ENCODE data around the gene THSD7A. TPM values are rescaled to one million over a fixed set of nuclear protein-coding genes. Genes with fewer than 3 reads are reported as not detected.

The THSD7A gene
- total and polyA plus RNA-seq, 2 donors from 2014 or later: 5.1 to 24.3 TPM

GRCh38 chr7:11730725-11731124, 101.3 kb downstream of the THSD7A start:
- no peak for DNase-seq
- intact Hi-C loops (cut with DNase I): no loop called here
- Histone ChIP-seq H3K4me3 (ENCODE audit: low read length in 3 of 3) (no peak overlapping the region), H3K4me1 (ENCODE audit: control insufficient read depth in 2 of 3, insufficient read depth in 2 of 3, low read depth in 1 of 3, low read length in 3 of 3) (no peaks in the 10 kb centered on the region), H3K9me3 (ENCODE audit: control insufficient read depth in 2 of 3, insufficient read depth in 1 of 3, low read length in 3 of 3) (no peaks in the 10 kb centered on the region), H3K27me3 (ENCODE audit: control insufficient read depth, insufficient read depth, low read length) (no peaks in the 10 kb centered on the region), H3K27ac (ENCODE audit: low read depth in 2 of 2, low read length in 2 of 2) (no peak overlapping the region), H3K9ac (ENCODE audit: low read length in 3 of 3) (no peak overlapping the region), H3K36me3 (ENCODE audit: control insufficient read depth in 2 of 3, insufficient read depth in 3 of 3, low read length in 3 of 3) (no peaks in the 10 kb centered on the region)
- no peak for FAIRE-seq
- no peak for TF ChIP-seq CTCF (IDR thresholded peaks at IDR 0.05; ENCODE audit: borderline replicate concordance, extremely low read depth, insufficient read depth)

GRCh38 chr7:11727864-11728263, 104.1 kb downstream of the THSD7A start:
- Histone ChIP-seq H3K4me3 (ENCODE audit: low read length in 3 of 3) (no peak overlapping the region), H3K4me1 (ENCODE audit: control insufficient read depth in 2 of 3, insufficient read depth in 2 of 3, low read depth in 1 of 3, low read length in 3 of 3) (no peaks in the 10 kb centered on the region), H3K9ac (ENCODE audit: low read length in 3 of 3) (no peak overlapping the region), H3K36me3 (ENCODE audit: control insufficient read depth in 2 of 3, insufficient read depth in 3 of 3, low read length in 3 of 3) (no peaks in the 10 kb centered on the region), H3K27me3 (ENCODE audit: control insufficient read depth, insufficient read depth, low read length) (no peaks in the 10 kb centered on the region), H3K9me3 (ENCODE audit: control insufficient read depth in 2 of 3, insufficient read depth in 1 of 3, low read length in 3 of 3) (no peaks in the 10 kb centered on the region), H3K27ac (ENCODE audit: low read depth in 2 of 2, low read length in 2 of 2) (no peak overlapping the region)
- no peak for TF ChIP-seq CTCF (IDR thresholded peaks at IDR 0.05; ENCODE audit: borderline replicate concordance, extremely low read depth, insufficient read depth)
- FAIRE-seq (no peak), DNase-seq (no peak)
- intact Hi-C loops (cut with DNase I): no loop called here

- H3K9ac ChIP-seq (ENCODE audit: low read length in 3 of 3): no peak overlapping the region
- H3K27me3 ChIP-seq (ENCODE audit: control insufficient read depth, insufficient read depth, low read length): no peaks in the 10 kb centered on the region
- intact Hi-C loops (cut with DNase I): no loop called here
- no peaks in the 10 kb centered on the region for H3K36me3 ChIP-seq (ENCODE audit: control insufficient read depth in 2 of 3, insufficient read depth in 3 of 3, low read length in 3 of 3)
- no peak for FAIRE-seq
- no peaks in the 10 kb centered on the region for H3K9me3 ChIP-seq (ENCODE audit: control insufficient read depth in 2 of 3, insufficient read depth in 1 of 3, low read length in 3 of 3)
- DNase-seq: no peak
- H3K4me3 ChIP-seq (ENCODE audit: low read length in 3 of 3): no peak overlapping the region
- H3K4me1 ChIP-seq (ENCODE audit: control insufficient read depth in 2 of 3, insufficient read depth in 2 of 3, low read depth in 1 of 3, low read length in 3 of 3): no peaks in the 10 kb centered on the region
- no peak overlapping the region for H3K27ac ChIP-seq (ENCODE audit: low read depth in 2 of 2, low read length in 2 of 2)
- TF ChIP-seq CTCF (IDR thresholded peaks at IDR 0.05; ENCODE audit: borderline replicate concordance, extremely low read depth, insufficient read depth): no peak
Measured at GRCh38 chr7:11726794-11727155, 105.2 kb downstream of the THSD7A start.
